Fibroblast of the aortic adventitia (primary cell): ENCODE measurements around the gene SCAND1. TPM values are rescaled to one million over a fixed set of nuclear protein-coding genes. Genes with fewer than 3 reads are reported as not detected.

Source experiments
- DNase-seq: peaks from one replicate; pipeline ENCODE4 v3.0.0-alpha.2; 2010; ENCODE audit warnings: low read depth
- H3K4me3 ChIP-seq: 2 replicates; pipeline ENCODE4 v1.5.1; 2011; ENCODE audit warnings: low read depth, mild to moderate bottlenecking, control low read depth, low read length, moderate library complexity
- CTCF ChIP-seq: IDR thresholded peaks from 2 replicates; pipeline ENCODE4 v1.5.1; 2011; ENCODE audit warnings: mild to moderate bottlenecking, low read length, control low read depth, inconsistent platforms; ENCODE audit not compliant: insufficient read depth
- total RNA-seq: library from RNA; depleted of rRNA; stranded (reverse); fragments of >200 nt; gene quantifications from 2 replicates; pipeline ENCODE4 v1.2.3, GENCODE V29; 2012; ENCODE audit warnings: low replicate concordance

Gene SCAND1
- total RNA-seq, 1 donor, result 34.1 TPM

- no peak for DNase-seq
- no peak for TF ChIP-seq CTCF
- H3K4me3 ChIP-seq, result no peak overlapping the region
These were observed 44.0 kb downstream of the SCAND1 start for GRCh38 chr20:35910254-35910653.

GRCh38 chr20:35909796-35910195, 44.5 kb downstream of the SCAND1 start:
- no peak for DNase-seq
- H3K4me3 ChIP-seq, result no peak overlapping the region
- TF ChIP-seq CTCF, result no peak

- no peak overlapping the region for H3K4me3 ChIP-seq
- TF ChIP-seq CTCF, result no peak
- DNase-seq, result no peak
These were observed 45.1 kb downstream of the SCAND1 start for GRCh38 chr20:35909176-35909575.

- TF ChIP-seq CTCF, result no peak
- no peak overlapping the region for H3K4me3 ChIP-seq
- no peak for DNase-seq
These were observed 46.3 kb downstream of the SCAND1 start for GRCh38 chr20:35908007-35908406.

GRCh38 chr20:35907017-35907701, 47.1 kb downstream of the SCAND1 start:
- H3K4me3 ChIP-seq, result no peak overlapping the region
- TF ChIP-seq CTCF, result no peak
- DNase-seq, result no peak

GRCh38 chr20:35904982-35905663, 49.2 kb downstream of the SCAND1 start:
- DNase-seq, result no peak
- H3K4me3 ChIP-seq, result no peak overlapping the region
- no peak for TF ChIP-seq CTCF
